Stimulated activated naive CD8-positive, alpha-beta T cell treated with anti-CD3 and anti-CD28 coated beads, Interleukin-15, Interleukin-2, amounts not matched to agents 100 ng/mL and 50 ng/mL, for 24 hours (primary cell): ENCODE measurements around the gene IL1RAPL2.
"Not testable (repeated sequence)": the region's sequence is repeated elsewhere in the genome, so short reads cannot be mapped to it uniquely, and the experiment has no call there.

Experiments
- H3K27ac Mint-ChIP-seq: one replicate; pipeline ENCODE4 v1.8.0; 2021; ENCODE audit warnings: mild to moderate bottlenecking, mixed read lengths
- H3K27me3 Mint-ChIP-seq: one replicate; pipeline ENCODE4 v1.8.0; 2021; ENCODE audit warnings: mixed read lengths
- H3K36me3 Mint-ChIP-seq: one replicate; pipeline ENCODE4 v1.8.0; 2021; ENCODE audit warnings: low read depth, mixed read lengths
- H3K4me1 Mint-ChIP-seq: one replicate; pipeline ENCODE4 v1.8.0; 2021; ENCODE audit warnings: low read depth, mixed read lengths
- H3K4me3 Mint-ChIP-seq: one replicate; pipeline ENCODE4 v1.8.0; 2021; ENCODE audit warnings: mild to moderate bottlenecking, mixed read lengths
- H3K9me3 Mint-ChIP-seq: one replicate; pipeline ENCODE4 v1.8.0; 2021; ENCODE audit warnings: mixed read lengths

IL1RAPL2 gene

DNA sequence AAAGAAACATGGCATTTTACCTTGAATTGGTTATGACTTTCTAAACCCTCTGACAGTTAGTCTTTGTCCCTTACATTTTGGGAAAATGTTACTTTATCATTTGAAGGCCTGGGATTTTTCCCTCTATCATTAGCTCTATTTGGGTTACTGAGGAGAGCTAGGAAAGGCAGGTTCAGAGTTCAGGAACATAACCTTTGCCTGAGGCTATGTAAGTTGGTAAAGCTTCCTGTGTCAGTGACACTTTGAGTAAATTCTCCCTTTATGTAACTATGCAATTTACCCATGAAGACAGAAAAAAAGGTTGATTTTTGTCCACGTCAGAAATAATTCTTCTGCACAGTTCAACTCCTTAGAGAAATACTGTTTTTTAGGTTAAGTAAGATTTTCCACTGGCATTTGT lies 1084.6 kb downstream of the IL1RAPL2 start:
- Mint-ChIP-seq H3K27ac (no peak overlapping the region), H3K4me3 (no peak overlapping the region), H3K27me3 (no peaks in the 10 kb centered on the region), H3K4me1 (no peaks in the 10 kb centered on the region), H3K36me3 (no peaks in the 10 kb centered on the region), H3K9me3 (peaks cover 3% of the 10 kb centered on the region)

DNA sequence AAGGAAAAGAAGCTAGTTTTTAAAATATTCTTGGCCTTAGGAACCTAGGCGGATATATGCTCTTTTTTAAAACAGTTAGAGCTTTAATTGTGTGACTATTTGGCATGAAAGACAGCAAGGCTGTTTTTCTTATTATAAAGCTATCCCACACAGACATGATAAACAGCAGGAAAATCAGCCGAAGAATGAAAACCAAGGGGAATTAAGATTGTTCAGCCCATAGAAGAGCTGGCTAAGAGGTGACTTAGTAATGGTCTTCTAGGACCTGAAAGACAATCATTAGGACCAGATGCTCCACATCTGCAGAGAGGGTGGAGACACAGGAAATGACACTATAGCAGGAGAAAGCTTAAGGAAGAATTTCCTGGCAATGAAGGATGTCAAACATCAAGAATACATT lies 1085.0 kb downstream of the IL1RAPL2 start:
- Mint-ChIP-seq H3K27ac (no peak overlapping the region), H3K36me3 (no peaks in the 10 kb centered on the region), H3K27me3 (no peaks in the 10 kb centered on the region), H3K4me1 (no peaks in the 10 kb centered on the region), H3K9me3 (peaks cover under 1% of the 10 kb centered on the region), H3K4me3 (no peak overlapping the region)

DNA sequence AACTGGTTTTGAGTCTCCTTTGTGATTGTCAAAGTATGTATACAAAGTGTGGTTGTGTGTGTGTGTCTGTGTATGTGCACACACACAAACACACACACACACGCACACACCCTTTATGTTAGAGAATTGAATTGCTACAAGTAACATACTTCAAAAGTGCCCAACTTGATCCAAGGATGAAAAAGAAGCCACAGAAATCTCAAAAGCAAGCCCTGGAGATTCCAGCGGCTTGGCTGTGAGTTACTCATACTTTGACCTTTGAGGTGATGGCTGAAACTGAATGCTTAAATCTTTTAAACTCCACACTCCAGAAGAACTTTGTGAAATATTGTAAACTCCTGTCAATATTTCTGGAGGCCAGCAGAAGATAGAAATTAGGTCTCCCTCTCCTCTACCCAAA lies 1087.9 kb downstream of the IL1RAPL2 start:
- H3K27ac Mint-ChIP-seq: no peak overlapping the region
- no peaks in the 10 kb centered on the region for H3K27me3 Mint-ChIP-seq
- H3K4me3 Mint-ChIP-seq: no peak overlapping the region
- H3K9me3 Mint-ChIP-seq: no peaks in the 10 kb centered on the region
- no peaks in the 10 kb centered on the region for H3K4me1 Mint-ChIP-seq
- no peaks in the 10 kb centered on the region for H3K36me3 Mint-ChIP-seq

DNA sequence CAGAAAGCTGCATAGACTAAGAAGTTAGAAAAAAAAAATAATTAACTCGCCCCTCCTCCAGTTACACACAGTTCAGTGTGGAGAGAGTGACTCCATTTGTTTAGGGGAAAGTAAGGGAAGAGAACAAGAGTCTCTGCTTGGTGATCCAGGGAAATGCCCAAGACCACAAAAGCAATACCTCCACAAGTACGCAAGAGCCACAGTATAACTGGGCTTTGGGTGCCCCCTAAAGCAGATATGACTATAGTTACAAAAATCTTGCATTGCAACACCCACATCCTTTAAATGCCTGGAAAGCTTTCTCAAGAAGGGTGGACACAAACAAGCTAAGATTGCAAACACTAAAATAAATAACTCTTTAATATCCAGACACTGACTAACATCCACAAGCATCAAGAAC lies 1092.1 kb downstream of the IL1RAPL2 start:
- H3K27ac Mint-ChIP-seq: no peak overlapping the region
- no peaks in the 10 kb centered on the region for H3K4me1 Mint-ChIP-seq
- no peaks in the 10 kb centered on the region for H3K27me3 Mint-ChIP-seq
- H3K9me3 Mint-ChIP-seq: peaks cover 4% of the 10 kb centered on the region
- H3K4me3 Mint-ChIP-seq: no peak overlapping the region
- no peaks in the 10 kb centered on the region for H3K36me3 Mint-ChIP-seq

DNA sequence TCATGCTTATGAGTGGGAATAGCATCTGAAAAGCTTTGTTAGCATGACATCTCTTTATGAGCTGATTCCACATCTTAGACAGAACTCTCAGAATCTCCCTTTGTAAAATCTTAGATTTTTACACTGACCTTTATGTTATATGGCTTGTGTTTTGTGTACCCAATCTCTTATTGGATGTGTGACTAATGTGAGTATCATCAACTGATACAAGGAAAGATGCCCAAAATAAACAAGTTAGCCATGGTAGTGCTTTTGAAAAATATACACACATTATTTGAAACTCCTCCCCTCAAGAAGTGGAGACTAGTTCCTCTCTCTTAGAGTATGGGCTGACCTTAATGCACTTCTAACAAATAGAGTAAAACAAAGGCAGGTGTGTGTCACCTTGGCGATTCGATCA lies 1096.2 kb downstream of the IL1RAPL2 start:
- Mint-ChIP-seq H3K36me3 (no peaks in the 10 kb centered on the region), H3K9me3 (peaks cover 4% of the 10 kb centered on the region), H3K4me1 (no peaks in the 10 kb centered on the region), H3K27ac (no peak overlapping the region), H3K4me3 (no peak overlapping the region), H3K27me3 (no peaks in the 10 kb centered on the region)

DNA sequence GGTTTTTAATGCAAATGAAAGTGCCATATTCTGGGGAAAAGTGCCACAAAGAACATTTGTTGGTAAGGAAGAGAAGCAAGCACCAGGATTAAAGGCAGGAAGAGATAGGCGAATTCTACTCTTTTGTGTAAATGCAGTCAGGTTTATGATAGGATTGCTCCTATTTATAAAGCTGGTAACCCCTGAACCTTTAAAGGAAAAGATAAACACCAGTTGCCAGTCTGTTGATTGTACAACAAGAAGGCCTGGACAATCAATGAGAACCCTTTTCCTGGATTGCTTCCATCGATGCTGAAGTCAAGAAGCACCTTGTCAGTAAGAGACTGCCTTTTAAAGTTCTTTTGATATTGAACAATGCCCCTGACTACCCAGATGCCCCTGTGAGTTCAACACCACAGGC lies 1098.2 kb downstream of the IL1RAPL2 start:
- Mint-ChIP-seq H3K27me3 (no peaks in the 10 kb centered on the region), H3K27ac (no peak overlapping the region), H3K4me1 (no peaks in the 10 kb centered on the region), H3K4me3 (no peak overlapping the region), H3K9me3 (peaks cover 4% of the 10 kb centered on the region), H3K36me3 (no peaks in the 10 kb centered on the region)

DNA sequence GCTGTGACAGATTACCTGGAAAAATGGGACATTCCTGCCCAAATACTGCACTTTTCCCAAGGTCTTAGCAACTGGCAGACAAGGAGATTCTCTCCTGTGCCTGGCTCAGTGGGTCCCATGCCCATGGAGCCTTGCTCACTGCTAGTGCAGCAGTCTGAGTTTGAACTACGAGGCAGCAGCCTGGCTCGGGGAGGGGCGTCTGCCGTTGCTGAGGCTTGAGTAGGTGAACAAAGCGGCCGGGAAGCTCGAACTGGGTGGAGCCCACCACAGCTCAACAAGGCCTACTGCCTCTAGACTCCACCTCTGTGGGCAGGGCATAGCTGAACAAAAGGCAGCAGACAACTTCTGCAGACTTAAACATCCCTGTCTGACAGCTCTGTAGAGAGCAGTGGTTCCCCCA lies 1118.3 kb downstream of the IL1RAPL2 start:
- H3K4me1 Mint-ChIP-seq: not testable (repeated sequence)

DNA sequence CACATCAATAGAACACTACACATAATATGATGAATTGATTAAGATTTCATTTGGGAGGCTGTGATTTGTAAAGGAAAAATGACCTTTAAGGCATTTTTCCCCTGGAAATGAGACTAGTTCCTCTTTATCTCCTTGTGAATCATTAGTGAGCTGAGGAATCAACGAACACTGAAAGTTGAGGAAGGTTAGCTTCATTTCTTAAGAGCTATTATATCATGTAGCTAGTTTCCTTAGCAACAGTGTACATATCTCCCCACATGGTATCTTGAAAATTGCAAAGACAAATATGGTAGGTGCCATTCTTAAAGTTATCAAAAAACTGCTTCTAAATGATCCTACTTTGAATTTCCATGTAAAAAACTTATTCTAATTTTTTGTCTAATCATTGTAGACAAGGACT lies 1128.8 kb downstream of the IL1RAPL2 start:
- H3K27me3 Mint-ChIP-seq: no peaks in the 10 kb centered on the region
- H3K27ac Mint-ChIP-seq: no peak overlapping the region
- peaks cover 3% of the 10 kb centered on the region for H3K9me3 Mint-ChIP-seq
- H3K36me3 Mint-ChIP-seq: no peaks in the 10 kb centered on the region
- no peak overlapping the region for H3K4me3 Mint-ChIP-seq
- no peaks in the 10 kb centered on the region for H3K4me1 Mint-ChIP-seq

More for the DNA sequence above, 1118.3 kb downstream of the IL1RAPL2 start:
- H3K27ac Mint-ChIP-seq, H3K9me3 Mint-ChIP-seq, H3K4me3 Mint-ChIP-seq, H3K27me3 Mint-ChIP-seq, H3K36me3 Mint-ChIP-seq: not testable (repeated sequence)

DNA sequence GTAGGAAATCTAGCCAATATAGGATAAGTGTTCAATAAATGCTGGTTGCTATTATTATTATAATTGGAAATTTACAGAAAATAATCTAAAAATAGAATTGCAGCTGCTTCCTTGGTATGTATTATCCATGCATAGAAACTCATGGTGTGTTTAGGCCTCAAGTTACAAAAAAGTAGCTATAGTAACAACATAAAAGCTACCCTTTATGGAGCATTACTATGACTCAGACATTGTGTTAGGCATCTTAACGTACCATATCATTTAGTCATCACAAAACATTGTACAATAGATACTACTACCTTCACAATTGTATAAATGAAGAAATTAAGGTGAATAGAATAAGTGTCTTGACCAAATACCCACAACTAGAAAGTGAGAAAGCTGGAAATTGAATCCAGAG lies 1129.5 kb downstream of the IL1RAPL2 start:
- Mint-ChIP-seq H3K4me3 (no peak overlapping the region), H3K9me3 (peaks cover 3% of the 10 kb centered on the region), H3K4me1 (no peaks in the 10 kb centered on the region), H3K36me3 (no peaks in the 10 kb centered on the region), H3K27me3 (no peaks in the 10 kb centered on the region), H3K27ac (no peak overlapping the region)

DNA sequence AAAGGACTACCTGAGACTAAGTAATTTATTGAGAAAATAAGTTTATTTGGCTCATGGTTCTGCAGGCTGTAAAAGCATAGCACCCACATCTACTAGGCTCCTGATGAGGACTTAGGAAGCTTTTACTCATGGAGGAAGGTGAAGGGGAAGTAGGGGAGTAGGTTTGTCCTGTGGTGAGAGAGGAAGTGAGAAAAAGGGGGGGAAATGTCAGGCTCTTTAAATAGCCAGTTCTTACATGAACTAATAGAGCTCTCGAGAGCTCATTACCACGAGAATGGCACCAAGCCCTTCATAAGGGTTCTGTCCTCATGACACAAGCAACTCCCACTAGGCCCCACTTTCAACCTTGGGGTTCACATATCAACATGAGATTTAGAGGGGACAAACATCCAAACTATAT lies 1130.9 kb downstream of the IL1RAPL2 start:
- Mint-ChIP-seq H3K4me1 (no peaks in the 10 kb centered on the region), H3K9me3 (peaks cover 3% of the 10 kb centered on the region), H3K4me3 (no peak overlapping the region), H3K27ac (no peak overlapping the region), H3K27me3 (no peaks in the 10 kb centered on the region), H3K36me3 (no peaks in the 10 kb centered on the region)

DNA sequence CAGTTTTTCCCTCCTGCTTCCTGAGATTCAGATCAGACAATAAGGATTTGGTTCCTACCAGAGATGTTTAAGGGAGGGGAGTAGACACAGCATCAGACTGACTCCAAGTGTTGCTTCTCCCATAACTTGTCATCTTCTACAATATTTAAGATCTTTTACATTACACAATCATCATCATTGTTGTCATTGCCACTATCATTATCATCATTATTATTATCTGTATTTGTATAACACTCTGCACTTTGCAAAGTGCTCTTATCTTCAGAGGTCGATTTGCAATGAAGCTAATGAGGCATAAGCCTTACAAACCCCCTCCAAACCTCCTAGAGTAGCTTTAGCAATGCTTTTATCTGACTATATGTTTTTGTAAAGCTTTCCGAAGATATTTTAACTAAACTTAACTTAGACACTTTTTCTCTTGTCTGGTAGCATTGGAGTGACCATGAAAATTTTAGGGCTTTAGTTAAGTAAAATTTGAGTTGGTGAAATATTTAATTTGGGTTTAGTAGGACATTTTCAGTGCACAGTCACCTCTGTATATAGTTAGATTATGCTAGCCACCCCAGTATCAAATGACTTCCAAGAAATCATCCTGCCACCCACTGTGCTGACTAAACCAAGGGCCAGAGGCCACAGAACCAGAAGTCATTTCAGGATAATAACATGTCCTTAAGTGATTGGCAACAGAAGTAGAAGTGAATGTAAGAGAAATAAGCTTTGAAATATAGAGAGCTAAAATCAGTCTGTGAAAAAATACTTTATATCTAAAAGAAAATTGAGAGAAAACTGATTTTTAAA lies 1132.2 kb downstream of the IL1RAPL2 start:
- Mint-ChIP-seq H3K36me3 (no peaks in the 10 kb centered on the region), H3K27ac (no peak overlapping the region), H3K9me3 (peaks cover 3% of the 10 kb centered on the region), H3K4me3 (no peak overlapping the region), H3K4me1 (no peaks in the 10 kb centered on the region), H3K27me3 (no peaks in the 10 kb centered on the region)

DNA sequence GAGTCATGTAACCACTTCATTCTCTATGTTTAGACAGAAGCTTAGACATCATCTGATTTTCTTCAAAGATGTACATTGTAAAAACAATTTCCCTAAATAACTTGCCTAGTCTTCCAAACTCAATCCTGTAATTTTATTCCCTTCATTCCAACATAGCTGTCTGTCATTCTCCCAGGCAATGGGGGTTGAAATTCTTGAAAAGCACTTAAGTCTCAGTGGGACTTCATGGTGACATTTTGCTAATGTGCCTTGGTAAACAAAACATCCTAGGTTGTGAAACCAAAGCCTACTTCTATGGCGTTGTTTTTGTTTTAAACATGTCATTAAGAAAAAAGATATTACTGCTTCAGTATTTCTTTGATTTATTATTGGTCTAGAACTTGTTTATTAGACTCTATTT lies 1134.3 kb downstream of the IL1RAPL2 start:
- Mint-ChIP-seq H3K9me3 (no peaks in the 10 kb centered on the region), H3K36me3 (no peaks in the 10 kb centered on the region), H3K27me3 (no peaks in the 10 kb centered on the region), H3K4me3 (no peak overlapping the region), H3K27ac (no peak overlapping the region), H3K4me1 (no peaks in the 10 kb centered on the region)

DNA sequence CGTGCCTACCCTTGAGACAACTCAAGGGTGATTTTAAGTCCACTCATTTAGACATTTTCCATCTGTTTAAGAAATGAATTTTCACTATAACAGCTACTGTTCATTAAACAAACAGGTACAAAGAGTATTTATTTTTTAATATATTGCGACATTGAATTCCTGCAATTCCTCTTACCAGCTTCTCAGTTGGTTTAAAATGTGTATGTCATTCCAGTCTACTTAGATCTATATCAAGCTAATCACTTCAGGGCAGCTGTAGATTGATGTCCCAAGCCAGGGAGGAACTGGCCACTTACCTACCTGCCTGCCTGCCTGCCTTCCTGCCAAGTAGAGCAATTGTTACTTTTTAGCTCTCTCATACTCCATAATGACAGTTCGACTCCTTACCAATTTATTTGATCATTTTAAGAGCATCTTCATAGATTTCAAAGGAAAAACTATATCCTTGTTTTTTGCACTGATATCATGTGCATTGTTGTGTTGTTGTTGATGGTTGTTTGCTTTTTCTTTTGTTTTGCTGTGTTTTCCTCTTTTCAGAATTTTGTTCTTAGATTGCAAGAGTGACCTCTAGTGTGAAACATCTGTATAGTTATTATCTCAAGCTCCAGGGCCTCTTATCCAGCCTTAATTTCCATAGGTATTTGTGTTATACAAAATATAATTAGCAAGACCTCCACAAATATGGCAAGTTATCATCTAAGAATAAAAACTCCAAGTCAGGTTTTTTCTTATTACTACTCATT lies 1135.5 kb downstream of the IL1RAPL2 start:
- no peak overlapping the region for H3K27ac Mint-ChIP-seq
- no peaks in the 10 kb centered on the region for H3K9me3 Mint-ChIP-seq
- no peaks in the 10 kb centered on the region for H3K36me3 Mint-ChIP-seq
- no peaks in the 10 kb centered on the region for H3K4me1 Mint-ChIP-seq
- H3K27me3 Mint-ChIP-seq: no peaks in the 10 kb centered on the region
- H3K4me3 Mint-ChIP-seq: no peak overlapping the region

DNA sequence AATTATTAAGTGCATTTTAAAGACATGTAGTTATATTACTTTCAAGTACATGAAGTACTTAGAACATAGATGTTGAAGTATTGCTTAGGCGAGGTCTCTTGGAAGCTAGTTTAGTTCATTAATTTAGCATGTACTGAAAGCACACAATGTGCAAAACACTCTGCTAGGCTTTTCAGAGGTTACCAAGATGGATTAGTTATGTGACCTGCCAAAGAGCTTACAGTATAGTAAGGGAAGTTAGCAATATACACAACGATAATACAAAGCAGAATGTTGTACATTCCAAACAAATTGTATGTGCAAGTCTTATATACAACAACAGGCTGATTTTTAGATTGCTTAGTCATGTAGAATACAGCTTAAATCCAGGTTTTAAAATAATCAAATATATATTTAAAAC lies 1137.9 kb downstream of the IL1RAPL2 start:
- H3K36me3 Mint-ChIP-seq: no peaks in the 10 kb centered on the region
- H3K27me3 Mint-ChIP-seq: no peaks in the 10 kb centered on the region
- H3K9me3 Mint-ChIP-seq: no peaks in the 10 kb centered on the region
- H3K27ac Mint-ChIP-seq: no peak overlapping the region
- no peak overlapping the region for H3K4me3 Mint-ChIP-seq
- H3K4me1 Mint-ChIP-seq: no peaks in the 10 kb centered on the region

DNA sequence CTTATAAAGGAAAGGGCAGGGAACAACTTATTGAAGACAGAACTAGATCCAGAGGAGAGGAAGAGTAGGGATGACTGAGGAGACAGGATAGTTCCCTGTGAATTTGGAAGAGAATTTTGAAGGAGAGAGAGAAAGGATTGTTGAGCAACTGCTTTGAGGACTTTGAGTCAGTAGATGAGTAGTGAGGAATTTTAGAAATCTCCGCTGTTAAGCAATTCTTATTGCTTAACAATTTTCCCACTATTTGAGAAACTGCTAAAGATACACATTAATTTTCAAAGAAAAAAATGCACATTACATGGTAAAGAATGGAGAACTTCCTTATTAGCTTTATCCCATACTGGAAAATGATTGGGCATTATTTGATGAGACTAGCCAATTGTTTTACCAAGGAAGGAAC lies 1140.0 kb downstream of the IL1RAPL2 start:
- Mint-ChIP-seq H3K36me3 (no peaks in the 10 kb centered on the region), H3K4me3 (no peak overlapping the region), H3K4me1 (no peaks in the 10 kb centered on the region), H3K9me3 (no peaks in the 10 kb centered on the region), H3K27ac (no peak overlapping the region), H3K27me3 (no peaks in the 10 kb centered on the region)

DNA sequence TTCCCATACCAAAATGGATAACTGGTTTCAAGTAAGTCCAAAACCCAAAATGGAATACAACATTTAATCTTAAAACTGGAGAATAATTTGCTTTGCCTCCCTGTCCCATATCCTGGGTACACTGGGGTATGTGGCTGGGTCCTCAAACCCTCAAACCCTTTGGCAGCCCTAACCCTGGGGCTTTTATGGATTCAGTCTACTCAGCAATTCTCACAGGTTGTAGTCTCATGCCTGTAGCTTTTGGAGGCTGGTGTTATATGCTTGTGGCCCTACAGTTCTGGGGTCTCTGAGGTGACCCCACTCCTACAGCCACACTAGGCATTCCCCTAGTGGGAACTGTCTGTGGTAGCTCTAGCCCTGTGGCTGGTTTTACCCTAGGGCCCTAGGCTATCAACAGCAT lies 1145.8 kb downstream of the IL1RAPL2 start:
- Mint-ChIP-seq H3K27ac (no peak overlapping the region), H3K27me3 (no peaks in the 10 kb centered on the region), H3K36me3 (no peaks in the 10 kb centered on the region), H3K9me3 (no peaks in the 10 kb centered on the region), H3K4me1 (no peaks in the 10 kb centered on the region), H3K4me3 (no peak overlapping the region)
